COLO829 (cell line): ENCODE measurements around the gene ITIH6.

Source experiments
- DNase-seq: peaks from one replicate; pipeline ENCODE4 v3.0.0; 2012; ENCODE audit warnings: low spot score

The ITIH6 gene

DNA sequence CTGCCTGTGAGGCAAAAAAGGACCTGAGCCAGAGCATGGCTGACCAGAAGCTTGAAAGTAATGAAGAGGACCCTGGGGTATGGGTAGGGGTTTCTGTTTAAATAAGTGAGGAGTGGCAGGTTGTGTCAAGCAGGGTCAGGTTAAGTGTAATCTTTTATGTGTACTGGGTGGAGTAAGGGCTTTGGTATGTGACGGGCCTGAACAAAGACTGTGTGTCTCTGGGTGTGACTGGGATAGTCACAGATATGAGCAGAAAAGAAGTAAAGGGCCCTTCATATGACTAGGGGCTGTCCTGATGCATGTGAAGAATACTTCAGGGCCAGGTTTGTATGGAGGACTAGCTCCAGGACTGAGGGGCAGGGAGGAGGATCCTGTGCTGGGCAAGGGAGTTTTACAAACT is 82.4 kb downstream of the ITIH6 start:
- DNase-seq: no peak

DNA sequence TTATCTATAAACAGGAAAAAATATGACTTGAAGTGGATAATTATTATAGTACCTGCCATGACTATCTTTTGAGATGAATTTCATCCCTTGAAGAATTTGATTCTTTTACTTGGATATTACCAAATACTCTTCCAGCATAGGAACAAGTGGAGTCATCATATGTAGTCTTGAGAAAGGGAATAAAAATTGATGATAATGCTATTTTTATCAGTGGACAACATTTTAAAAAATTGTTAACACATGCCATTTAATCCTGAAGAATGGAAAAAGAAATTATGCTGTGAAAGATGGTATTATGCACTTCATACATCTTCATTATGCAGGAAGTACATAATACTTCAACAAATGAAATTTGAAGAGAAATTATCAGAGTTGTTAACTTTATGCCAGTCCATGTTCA is 83.6 kb downstream of the ITIH6 start:
- no peak for DNase-seq

DNA sequence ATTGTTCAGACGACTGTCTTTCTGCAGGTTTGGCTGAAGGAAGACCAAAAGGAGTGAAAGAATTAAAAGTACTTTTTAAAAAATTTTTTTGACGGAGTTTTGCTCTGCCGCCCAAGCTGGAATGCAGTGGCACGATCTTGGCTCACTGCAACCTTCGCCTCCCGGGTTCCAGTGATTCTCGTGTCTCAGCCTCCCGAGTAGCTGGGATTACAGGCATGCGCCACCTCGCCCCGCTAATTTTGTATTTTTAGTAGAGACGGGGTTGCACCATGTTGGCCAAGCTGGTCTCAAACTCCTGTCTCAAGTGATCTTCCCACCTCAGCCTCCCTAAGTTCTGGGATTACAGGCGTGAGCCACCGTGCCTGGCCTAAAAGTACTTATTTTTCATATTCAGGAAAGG is 86.3 kb downstream of the ITIH6 start:
- no peak for DNase-seq

DNA sequence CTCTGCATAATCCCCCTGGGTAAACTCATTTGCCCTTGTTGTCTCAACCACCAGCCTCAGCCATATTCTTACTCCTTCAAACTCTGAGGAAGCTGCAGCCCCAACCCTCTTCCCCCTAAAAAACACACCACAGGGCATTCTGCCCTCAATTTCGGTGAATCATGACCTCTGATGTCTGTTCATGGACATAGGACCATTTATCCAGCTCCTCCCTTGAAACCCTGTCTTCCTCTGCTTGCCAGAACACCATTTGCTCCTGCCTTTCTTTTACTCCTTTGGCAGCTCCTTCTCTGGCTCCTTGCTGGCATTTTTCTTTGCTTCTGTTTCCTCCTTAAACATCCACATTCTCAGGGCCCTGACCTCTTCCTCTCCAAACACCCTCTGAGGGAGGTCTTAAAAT is 87.1 kb downstream of the ITIH6 start:
- DNase-seq: no peak

DNA sequence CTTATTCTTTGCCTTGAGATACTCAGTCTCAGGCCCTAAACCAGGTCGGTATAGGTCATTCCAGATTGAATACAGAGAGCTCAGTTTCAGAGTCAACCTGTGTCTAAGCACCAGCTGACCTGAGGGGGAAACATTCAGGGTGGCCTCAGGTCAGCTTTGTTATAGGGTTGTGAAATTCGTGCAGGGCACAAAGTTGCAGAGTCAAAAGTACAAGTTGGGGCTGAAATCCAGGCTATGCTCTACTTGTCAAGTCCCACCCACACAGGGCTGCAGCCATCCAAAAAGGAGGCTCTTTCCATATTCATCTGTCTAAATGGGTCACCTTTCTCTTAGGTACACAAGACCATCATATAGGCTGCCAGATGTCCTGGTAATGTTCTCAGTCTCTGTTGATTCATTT is 89.7 kb downstream of the ITIH6 start:
- no peak for DNase-seq
